AG10803 (cell line): ENCODE measurements around the gene HOGA1.

Experiments used
- DNase-seq: peaks from one replicate; pipeline ENCODE4 v3.0.0; 2010; ENCODE audit warnings: low read depth
- H3K4me3 ChIP-seq: 2 replicates; pipeline ENCODE4 v1.5.1; 2011; ENCODE audit warnings: mild to moderate bottlenecking, low read length, control low read depth
- TF ChIP-seq, protein P1 (sequence below): conservative IDR thresholded peaks from 2 replicates; pipeline ENCODE4 v1.5.1; 2011; ENCODE audit warnings: mild to moderate bottlenecking, low read length, control low read depth, inconsistent platforms

The HOGA1 gene

DNA sequence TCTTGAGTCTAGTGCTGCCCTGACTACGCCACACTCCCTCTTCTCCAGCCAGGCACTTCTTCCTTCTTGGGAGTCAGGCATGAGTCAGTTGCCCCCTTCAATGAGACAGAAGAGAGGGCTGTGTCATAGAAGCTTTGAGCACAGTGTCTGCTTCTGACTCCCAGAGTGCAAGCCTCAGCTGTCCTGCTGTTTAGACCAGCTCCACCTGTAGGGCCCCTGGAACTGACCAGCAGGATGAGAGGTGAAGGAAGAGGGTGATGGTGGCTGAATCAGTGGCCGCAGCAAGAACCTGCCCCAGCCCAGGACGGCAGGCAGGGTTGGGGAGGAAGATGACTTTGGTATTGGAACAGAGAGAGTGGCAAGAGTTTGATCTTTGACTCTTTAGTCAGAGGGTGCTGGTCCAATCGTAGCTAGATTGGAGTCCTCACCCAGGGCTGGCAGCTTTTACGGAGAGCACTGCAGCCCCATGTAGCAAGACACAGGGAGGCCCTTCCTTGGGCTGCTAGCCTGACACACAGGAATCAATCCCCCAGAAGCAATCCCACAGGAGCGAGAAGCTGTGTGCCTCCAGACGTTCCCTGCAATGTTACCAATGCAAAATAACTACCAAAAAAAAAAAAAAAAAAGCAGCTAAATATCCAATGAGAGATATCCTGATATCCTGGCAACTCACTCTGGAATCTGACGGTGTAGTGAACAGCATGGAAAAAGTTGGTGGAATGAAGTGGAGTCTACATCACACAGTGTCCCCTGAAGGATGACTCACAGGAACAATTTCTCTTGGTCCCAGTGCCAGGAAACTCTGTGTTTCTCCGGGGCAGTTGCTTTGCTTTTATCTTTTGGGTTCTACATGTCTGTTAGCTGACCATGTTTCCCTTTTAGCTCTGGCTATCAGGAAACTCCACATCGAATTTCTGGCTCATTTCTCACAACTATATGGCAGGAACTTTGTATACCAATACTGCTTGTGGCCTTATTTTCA, 12.2 kb downstream of the HOGA1 start:
- DNase-seq = peak; percentile 78
- TF ChIP-seq, protein P1, sequence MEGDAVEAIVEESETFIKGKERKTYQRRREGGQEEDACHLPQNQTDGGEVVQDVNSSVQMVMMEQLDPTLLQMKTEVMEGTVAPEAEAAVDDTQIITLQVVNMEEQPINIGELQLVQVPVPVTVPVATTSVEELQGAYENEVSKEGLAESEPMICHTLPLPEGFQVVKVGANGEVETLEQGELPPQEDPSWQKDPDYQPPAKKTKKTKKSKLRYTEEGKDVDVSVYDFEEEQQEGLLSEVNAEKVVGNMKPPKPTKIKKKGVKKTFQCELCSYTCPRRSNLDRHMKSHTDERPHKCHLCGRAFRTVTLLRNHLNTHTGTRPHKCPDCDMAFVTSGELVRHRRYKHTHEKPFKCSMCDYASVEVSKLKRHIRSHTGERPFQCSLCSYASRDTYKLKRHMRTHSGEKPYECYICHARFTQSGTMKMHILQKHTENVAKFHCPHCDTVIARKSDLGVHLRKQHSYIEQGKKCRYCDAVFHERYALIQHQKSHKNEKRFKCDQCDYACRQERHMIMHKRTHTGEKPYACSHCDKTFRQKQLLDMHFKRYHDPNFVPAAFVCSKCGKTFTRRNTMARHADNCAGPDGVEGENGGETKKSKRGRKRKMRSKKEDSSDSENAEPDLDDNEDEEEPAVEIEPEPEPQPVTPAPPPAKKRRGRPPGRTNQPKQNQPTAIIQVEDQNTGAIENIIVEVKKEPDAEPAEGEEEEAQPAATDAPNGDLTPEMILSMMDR = no peak; the same call in 1 of the 2 replicates

DNA sequence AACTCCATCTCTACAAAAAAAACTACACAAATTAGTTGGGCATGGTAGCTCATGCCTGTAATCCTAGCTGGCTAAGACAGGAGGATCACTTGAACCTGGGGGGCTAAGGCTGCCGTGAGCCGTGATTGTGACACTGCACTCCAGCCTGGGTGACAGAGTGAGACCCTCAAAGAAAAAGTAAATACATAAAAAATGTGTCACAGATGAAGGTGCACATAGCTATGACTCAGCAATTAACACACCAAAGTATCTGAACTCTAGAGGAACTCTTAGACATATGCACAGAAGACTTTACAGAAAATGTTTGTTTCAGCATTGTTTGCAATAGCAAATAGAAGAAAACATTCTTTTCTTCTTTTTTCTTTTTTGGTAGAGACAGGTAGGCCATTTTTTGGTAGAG, 13.6 kb downstream of the HOGA1 start:
- no peak for DNase-seq
- no peak overlapping the region for H3K4me3 ChIP-seq
- TF ChIP-seq, protein P1 = no peak

More for the DNA sequence above, 12.2 kb downstream of the HOGA1 start:
- H3K4me3 ChIP-seq = no peak overlapping the region

DNA sequence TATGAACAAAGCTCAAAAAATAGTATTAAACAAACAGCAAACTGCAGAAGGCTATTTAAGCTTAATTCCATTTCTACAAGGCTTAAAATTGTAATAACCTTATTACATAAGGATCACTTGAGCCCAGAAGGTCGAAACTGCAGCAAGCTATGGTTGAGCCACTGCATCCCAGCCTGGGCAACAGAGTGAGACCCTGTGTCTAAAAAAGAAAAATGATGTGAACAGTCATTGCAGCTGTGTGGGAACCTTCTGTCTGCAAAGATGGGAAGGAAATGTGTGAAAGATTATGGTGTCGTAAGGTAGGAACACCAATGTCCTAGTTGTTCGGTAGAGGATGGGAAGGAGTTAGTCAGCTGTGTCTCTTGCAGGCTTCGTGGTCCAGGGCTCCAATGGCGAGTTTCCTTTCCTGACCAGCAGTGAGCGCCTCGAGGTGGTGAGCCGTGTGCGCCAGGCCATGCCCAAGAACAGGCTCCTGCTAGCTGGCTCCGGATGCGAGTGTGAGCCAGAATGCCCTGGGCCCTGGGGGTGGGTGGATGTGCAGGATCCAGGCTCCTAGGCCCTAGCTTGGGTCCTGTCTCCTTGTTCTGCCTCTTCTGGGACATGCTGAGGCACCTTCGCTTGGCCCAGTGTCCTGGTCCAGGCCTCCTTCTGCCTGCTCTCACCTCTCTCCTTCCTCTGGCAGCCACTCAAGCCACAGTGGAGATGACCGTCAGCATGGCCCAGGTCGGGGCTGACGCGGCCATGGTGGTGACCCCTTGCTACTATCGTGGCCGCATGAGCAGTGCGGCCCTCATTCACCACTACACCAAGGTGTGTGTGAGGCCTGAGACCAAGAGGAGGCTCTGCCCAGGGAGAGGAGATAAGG, 14.4 kb downstream of the HOGA1 start:
- TF ChIP-seq, protein P1 = no peak
- H3K4me3 ChIP-seq = no peak overlapping the region
- no peak for DNase-seq

DNA sequence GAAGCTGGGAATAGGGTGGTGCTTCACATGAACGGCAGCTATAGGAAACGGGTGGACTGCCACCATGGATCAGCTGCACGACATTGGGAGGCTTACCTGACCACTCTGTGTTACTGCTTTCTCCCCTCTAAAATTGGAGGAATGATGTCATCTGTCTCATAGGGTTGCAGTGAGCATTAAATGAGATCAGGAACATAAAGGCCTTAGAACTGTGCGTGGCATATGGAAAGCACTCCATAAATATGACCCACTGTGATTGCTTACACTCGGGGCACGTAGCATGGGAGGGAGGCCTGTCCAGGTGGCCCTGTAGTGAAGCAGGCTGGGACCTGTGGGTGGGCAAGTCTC, 15.1 kb downstream of the HOGA1 start:
- TF ChIP-seq, protein P1 = no peak
- no peak overlapping the region for H3K4me3 ChIP-seq
- no peak for DNase-seq

DNA sequence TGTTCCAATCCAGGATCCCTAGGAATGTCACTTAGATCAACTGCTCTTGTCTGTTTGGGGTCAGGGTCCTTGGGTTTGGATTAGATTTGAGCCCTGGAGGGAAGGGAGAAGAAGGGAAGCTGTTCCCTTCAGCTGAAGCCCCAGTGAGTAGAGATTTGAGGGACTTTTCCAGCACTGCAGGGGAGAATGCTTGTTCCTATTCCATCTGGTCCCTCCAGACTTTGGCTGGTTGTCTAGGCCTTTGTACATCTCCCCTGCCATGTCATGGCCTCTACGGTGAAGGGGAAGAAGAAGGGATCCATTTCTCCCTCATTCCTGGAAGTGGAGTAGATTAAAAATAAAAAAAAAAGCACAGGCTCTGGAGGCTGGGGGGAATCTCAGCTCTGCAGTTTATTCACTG, 16.4 kb downstream of the HOGA1 start:
- no peak for DNase-seq
- H3K4me3 ChIP-seq = no peak overlapping the region
- TF ChIP-seq, protein P1 = no peak

DNA sequence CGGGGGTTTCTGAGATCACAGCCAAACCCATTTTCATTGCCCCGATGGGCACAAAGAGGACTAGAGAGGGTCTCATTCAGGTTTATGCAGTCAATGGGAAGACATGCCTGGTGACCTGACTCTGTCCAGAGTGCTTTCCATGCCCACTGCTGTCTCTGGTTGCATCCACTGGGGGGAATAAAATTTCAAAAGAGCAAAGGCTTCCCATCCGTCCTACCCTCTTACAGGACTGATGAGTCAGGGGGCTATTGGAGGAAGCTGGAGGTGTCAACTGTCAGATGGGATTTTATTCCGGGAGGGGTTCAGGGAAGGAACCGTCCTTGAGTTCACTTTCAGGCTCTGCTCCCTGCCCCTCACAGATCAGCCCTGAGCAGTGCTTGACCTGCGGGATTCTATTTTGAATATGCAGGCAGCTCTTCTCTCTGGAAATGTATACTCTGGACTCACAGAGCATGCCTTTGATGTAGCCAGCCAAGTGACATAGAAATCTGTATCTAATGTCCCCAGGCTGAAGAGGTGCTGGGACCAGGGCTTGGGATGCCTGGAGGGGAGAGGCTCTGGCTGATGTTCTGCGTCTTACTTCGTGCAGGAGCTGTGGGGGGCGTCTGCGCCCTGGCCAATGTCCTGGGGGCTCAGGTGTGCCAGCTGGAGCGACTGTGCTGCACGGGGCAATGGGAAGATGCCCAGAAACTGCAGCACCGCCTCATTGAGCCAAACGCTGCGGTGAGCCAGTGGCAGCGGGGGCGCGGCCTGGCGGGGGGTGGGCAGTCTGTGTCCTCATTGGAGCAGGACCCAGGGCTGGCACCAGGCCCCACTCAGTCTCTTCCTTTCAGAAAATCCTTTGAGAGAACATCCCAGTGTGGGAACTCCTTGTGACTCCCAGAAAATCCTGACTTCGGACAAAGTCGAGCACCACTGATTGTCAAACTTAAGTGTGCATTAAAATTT, 17.4 kb downstream of the HOGA1 start:
- H3K4me3 ChIP-seq = no peak overlapping the region
- no peak for DNase-seq
- TF ChIP-seq, protein P1 = no peak
